GM19372 (cell line): ENCODE data around the gene DCTN1.
"Not testable (repeated sequence)": the region's sequence is repeated elsewhere in the genome, so short reads cannot be mapped to it uniquely, and the experiment has no call there.

Experiments
- ATAC-seq: cut with Tn5 transposase; IDR thresholded peaks from one replicate; pipeline ENCODE4 v1.9.1; 2021; ENCODE audit warnings: mild to moderate bottlenecking, low read depth, moderate library complexity; ENCODE audit not compliant: unreplicated experiment

The DCTN1 gene

DNA sequence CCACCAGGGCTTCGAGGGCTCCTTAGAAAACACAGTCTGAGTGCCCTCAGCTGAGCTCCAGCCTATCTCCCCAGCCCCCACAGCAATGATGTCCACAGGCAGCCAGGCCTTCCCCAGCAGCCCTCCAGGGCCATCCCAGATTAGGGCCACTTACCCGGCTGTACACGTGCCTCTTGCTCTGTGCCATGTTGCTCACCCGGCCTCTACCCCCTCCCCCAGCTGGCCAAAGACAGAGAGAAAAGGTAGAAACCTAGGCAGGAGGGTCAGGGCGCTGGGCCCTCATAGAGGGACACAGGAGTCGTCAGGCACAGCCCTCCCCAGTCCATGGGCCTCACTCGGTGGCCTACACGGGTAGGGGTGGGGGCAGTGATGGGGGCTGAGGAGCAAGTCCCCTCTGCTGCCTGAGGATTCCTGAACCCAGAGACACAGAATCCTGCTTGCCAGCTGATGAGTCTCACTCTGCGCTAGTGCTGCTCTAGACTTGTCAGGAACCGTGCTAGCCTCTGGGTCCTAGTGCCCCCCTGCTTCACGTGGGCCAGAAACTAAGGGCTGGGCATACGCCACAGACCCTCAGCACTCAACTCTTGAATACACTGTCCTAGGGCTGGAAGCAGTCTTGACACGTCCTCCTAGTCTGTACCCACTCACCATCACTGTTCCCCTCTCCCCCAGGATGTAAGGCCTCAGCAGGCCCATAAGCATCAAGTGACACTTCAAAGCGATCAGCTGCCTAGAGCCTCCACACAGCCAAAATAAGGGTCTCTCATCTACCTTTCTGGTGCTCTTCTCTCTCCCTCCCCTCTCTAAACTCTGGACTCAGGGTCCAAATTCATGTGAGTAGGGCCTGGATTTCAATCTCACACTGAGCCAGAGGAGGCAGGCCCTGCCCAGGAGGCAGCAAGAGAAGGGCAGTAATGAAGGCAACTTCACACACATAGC, at the start of gene DCTN1:
Gene DCTN1 (minus strand): TSS at position 461 of the 939 bp plus-strand sequence. CDS start 274 bp downstream, at position 187.
- no peak for ATAC-seq

- no peak for ATAC-seq
Observed at GRCh38 chr2:74428675-74429074, 48.6 kb upstream of the DCTN1 start.

GRCh38 chr2:74427551-74427950, 47.4 kb upstream of the DCTN1 start:
- no peak for ATAC-seq

GRCh38 chr2:74426181-74426758, 46.2 kb upstream of the DCTN1 start:
- no peak for ATAC-seq

- no peak for ATAC-seq
Observed at GRCh38 chr2:74425523-74425922, 45.4 kb upstream of the DCTN1 start.

GRCh38 chr2:74424995-74425406, 44.9 kb upstream of the DCTN1 start:
- no peak for ATAC-seq

DNA sequence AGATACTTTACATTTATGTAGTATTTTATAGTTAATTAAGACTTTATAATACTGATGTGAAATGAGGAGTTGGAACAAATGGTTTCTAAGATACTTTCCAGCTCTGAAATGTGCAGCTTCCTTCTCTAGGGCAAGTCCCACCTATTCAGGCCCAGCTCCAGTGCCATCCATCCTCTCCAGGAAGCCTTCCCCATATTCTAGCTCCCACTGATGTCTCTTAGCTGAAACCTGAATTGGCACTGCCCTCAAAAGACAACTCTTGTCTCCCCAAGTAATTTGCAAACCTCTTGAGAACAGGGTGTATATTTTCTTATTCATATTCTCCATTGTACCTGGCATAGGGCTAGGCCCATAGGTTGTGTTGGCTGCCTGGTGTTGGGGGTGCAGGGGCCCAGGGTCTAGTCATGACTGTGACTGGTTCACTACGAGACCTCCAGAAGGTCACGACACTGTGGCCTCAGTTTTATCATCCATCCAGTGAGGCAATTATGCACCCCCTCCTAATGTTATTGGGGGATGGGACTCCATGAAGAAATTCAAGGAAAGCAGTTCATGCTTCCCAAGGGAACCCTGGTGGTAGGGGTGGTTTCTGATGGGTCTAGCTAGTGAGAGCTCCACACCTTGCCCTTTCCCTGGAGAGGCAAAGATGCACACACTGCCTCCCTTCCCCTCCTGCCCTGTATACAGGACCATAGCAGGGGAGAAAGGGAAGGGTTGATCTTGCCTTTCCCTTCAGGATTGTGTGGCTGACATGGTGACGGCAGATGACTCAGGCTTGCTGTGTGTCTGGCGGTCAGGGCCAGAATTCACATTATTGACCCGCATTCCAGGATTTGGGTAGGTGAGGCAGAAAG, 44.3 kb upstream of the DCTN1 start:
- ATAC-seq: no peak

DNA sequence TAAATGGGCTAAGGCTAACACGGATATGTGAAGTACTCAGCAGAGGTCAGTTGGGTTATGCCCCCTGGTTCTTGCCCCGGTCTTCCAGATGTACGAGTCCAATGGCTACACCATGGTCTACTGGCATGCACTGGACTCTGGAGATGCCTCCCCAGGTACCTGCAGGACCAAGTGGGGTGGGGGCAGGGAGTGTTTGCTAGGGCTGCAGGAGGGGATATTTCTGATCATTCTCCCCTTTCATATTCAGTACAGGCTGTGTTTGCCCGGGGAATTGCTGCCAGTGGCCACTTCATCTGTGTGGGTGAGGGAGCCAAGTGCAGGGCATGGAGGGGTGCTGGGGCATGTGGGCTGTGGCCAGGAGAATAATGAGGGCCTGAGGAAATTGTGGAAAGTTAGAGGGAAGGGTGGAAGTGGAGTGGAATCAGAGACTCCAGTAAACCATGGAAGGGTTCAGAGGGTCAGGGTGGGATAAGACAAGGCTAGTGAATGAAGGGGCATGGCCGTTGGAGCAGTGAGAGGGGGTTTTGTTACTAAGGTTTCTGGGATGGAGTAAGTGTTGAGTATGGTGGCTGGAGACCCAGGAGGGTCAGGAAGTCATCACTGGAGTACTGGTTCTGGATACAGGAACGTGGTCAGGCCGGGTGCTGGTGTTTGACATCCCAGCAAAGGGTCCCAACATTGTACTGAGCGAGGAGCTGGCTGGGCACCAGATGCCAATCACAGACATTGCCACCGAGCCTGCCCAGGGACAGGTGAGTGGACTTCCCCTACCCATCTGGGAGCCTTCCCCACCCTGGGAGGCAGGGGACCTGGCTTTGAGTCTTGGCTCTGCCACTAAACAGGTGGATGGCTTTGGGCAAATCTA, 43.4 kb upstream of the DCTN1 start:
- no peak for ATAC-seq

DNA sequence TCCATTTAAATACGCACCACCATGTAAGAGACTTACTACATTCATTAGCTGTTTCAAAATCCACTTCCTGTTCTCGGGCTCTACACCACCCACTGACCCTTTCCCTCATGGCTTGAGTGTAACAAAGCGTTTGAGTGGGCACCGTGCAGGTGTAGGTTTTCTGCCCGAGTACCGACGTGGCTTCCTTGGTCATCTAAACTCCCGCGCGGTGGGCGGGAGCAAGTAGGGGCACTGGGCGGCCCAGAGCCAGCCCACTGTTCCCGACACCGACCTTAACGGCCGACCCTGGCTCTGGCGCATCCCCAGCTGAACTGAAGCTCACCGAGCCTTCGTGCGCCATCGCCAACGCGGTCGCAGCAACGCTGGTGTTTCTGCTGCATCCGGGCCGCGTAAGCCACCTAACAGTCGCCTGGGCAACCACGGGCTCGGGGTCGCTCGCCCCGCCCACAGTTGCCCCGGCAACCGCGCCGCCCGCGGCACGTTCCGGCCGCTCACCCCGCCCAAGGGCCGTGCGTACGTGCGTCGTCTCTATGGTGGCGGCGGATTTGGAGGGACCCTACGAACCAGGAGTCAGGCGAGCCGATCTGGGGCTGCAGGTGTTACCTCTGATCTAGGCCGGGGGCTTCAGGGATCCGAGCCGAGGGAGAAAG, 41.2 kb upstream of the DCTN1 start, which contains the start of the genes C2orf81 and WDR54:
Gene C2orf81 (minus strand): TSS at position 399 of the 650 bp plus-strand sequence. CDS start 59 bp downstream, at position 340.
Gene WDR54 (plus strand): TSS at position 510 of the 650 bp plus-strand sequence. CDS start 424 bp downstream, outside the sequence.
- peak; percentile 89 for ATAC-seq

- ATAC-seq: not testable (repeated sequence)
Observed at GRCh38 chr2:74420443-74421103, 40.5 kb upstream of the DCTN1 start.

DNA sequence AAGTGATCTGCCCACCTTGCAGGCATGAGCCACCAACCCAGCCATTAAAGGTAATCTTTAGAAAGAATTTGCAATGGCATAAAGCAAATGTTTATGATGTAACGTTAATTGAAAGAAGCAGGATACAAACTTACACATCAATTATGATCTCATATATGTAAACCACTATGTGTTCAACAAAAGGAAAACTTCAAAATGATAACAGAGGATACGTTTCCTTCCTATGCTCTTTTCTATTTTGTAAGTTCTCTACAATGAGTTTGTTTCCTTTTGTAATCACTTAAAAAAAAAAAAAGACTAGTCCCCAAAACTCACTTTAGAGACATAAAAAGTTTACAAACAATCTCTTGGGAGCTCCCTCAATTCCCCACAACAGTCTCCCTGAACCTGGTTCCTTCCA, 39.9 kb upstream of the DCTN1 start:
- ATAC-seq: no peak

GRCh38 chr2:74419345-74419744, 39.2 kb upstream of the DCTN1 start:
- no peak for ATAC-seq

GRCh38 chr2:74418312-74418711, 38.2 kb upstream of the DCTN1 start:
- ATAC-seq: no peak

- no peak for ATAC-seq
Observed at GRCh38 chr2:74417763-74418162, 37.7 kb upstream of the DCTN1 start.

- no peak for ATAC-seq
Observed at GRCh38 chr2:74417197-74417596, 37.1 kb upstream of the DCTN1 start.

GRCh38 chr2:74416778-74417177, 36.7 kb upstream of the DCTN1 start:
- ATAC-seq: no peak

- ATAC-seq: no peak
Observed at GRCh38 chr2:74415762-74416395, 35.8 kb upstream of the DCTN1 start.
